ENCODE data around the gene EBI3.
"Not testable (repeated sequence)": the region's sequence is repeated elsewhere in the genome, so short reads cannot be mapped to it uniquely, and the experiment has no call there.

The EBI3 gene

DNA sequence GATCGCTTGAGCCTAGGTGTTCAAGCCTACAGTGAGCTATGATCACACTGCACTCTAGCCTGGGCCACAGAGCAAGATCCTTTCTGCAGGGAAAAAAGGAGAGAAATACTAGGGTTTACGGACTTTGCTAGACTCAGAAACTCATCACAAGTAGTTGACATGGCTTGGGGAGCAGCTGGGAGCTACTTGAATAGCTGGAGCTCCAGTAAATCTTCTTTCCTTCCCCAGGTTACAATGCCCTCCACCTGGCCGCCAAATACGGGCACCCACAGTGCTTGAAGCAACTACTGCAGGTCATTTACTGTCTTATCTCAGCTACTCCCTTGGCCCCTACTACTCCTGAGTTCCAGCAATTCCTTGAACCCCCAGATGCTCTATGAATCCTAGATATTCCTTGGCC is 27.5 kb upstream of the EBI3 start:
- no peak for DNase-seq

DNA sequence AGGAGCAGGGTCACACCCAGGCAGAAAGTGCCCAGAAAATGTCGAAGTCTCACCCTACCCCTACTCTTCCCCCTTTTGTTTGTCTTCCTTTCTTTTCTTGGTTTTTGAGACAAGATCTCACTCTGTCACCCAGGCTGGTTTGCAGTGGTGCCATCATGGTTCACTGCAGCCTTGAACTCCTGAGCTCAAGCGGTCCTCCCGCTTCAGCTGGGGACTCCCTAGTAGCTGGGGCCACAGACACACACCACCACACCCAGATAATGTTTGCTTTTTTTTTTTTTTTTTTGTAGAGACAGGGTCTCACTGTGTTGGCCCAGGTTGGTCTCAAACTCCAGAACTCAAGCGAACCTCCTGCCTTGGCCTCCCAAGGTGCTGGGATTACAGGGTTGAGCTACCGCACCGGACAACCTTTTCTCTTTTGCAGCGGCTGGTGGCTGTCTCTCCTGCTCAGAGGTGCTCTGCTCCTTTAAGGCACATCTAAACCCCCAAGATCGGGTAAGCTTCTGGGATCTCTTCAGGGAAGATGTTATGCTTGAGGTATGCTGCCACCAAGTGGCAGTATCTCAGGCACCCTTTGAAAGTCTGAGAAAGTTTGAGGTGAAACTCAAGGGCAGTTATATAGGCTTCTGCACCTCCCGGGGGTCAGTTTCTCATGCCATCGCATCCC is 22.4 kb upstream of the EBI3 start:
- peak; percentile 75 for DNase-seq

DNA sequence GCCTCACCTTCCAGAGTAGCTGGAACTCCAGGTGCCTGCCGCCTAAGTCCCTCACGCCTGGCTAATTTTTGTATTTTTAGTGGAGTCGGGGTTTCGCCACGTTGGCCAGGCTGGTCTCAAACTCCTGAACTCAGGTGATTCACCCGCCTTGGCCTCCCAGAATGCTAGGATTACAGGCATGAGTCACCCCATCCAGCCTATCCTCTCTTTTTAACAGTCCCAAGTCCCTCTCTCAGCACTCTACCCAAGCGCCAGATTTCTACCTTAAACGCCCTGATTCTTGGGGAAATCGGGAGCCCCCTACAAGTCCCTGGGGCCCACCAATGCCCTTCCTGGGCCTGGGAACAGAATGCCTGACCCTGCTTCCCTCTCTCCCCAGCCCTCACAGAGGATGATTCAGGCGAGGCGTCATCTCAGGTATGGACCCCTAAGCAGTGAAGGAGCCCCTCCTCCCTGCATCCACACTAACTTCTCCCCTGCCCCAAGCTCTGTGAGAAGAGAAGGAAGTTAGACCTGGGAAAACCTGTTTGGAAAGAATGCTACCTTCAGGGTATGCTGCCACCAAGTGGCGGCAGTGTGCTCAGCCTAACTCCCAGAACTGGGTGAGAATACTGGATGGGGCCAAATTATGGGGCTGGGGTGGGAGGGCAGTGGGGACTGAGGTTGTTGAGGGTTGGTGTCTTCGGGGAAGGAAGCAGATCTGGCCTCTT is 20.8 kb upstream of the EBI3 start:
- peak; percentile 64 for DNase-seq

DNA sequence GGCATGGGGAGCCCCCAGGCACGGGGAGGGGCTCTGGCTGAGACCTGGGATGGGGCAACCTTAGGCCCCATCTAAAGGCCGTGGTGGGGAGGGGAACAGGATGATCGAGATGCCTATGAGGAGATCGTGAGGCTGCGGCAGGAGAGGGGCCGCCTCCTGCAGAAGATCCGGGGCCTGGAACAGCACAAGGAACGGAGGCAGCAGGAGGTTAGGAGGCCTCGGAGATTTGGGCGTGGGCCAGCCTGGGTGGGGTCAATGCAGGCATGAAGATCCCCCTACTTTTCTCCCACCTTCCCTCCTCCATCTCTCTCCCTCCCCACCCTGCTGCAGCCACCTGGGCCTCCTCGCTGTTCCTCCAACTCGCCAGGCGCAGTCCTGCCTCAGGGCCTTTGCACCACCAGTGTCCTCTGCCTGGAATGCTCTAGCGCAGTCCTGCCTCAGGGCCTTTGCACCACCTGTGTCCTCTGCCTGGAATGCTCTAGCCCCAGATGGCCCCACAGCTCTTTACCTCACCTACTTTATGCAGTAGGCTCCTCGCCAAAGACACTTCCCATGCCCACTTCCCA is 19.1 kb upstream of the EBI3 start:
- no peak for DNase-seq

DNA sequence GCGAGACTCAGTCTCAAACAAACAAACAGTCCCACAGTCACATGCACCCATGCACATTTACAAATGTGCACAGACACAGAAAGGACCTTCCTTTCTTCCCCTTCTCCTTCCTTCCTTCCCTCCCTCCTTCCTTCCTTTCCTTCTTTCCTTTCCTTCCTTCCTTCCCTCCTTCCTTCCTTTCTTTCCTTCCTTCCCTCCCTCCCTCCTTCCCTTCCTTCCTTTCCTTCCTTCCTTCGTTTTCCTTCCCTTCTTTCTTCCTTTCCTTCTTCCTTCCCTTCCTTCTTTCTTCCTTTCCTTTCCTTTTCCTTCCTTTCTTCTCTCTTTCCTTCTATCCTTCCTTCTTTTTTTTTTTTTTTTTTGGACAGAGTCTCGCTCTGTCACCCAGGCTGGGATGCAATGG is 16.2 kb upstream of the EBI3 start:
- no peak for DNase-seq

DNA sequence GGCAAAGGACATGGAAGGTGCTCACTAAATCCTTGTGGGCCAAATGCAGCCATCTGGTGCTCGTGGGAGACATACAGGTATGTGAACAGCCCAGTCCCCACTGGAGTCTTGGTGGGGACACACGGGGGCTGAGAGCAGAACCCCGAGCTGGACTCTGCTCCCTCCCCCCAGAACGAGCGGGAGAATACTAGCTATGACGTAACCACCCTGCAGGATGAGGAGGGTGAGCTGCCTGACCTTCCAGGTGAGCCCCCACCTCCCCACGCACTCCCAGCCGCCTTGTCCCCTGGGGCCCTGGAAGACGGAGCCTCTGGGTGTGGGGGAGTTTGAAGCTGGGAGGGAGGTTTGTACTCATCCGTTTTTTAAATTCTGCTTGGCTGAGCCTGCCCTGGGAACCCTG is 13.5 kb upstream of the EBI3 start:
- DNase-seq, result no peak

DNA sequence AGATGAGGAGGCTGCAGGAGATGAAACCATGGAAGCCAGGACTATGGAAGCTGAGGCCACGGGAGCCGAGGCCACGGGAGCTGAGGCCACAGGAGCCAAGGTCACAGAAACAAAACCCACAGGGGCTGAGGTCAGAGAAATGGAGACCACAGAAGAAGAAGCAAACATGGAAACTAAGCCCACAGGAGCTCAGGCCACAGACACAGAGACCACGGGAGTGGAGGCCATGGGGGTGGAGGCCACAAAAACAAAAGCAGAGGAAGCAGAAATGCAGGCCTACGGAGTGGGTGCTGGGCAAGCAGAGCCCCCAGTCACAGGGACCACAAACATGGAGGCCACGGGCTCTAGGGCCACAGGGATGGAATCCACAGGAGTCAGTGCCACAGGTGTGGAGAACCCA is 12.5 kb upstream of the EBI3 start:
- no peak for DNase-seq

DNA sequence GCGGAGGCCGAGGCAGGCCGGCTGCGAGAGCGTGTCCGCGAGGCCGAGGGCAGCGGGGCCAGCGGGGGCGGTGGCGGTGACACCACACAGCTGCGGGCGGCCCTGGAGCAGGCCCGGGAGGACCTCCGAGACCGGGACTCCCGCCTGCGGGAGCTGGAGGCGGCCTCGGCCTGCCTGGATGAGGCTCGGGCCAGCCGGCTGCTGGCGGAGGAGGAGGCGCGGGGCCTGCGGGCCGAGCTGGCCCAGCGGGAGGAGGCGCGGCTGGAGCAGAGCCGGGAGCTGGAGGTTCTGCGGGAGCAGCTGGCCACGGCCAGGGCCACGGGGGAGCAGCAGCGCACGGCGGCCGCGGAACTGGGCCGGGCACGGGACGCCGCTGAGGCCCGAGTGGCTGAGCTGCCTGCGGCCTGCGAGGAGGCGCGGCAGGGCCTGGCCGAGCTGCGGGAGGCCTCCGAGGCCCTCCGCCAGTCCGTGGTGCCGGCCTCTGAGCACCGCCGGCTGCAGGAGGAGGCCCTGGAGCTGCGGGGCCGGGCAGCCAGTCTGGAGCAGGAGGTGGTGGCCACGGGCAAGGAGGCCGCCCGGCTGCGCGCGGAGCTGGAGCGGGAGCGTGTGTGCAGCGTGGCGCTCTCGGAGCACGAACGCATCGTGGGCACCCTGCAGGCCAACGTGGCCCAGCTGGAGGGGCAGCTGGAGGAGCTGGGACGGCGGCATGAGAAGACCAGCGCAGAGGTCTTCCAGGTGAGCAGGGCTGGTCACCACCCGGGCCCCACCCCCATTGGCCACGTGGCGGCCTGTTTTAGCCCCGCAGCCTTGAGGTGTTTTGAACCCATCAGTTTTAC is 11.7 kb upstream of the EBI3 start:
- DNase-seq, result no peak

DNA sequence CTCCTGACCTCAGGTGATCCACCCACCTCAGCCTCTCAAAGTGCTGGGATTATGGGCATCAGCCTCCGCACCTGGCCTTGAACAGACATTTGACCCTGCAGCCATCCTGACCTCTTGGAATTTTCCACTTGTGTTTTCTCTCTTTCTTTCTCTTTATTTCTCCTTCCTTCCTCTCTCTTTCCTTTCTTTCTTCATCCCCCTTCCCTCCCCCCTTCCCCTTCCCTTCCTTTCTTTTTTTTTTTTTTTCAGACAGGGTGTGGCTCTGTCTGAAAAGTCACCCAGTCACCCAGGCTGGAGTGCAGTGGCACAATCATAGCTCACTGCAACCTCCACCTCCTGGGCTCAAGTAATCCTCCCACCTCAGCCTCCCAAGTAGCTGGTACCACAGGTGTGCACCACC is 10.8 kb upstream of the EBI3 start:
- DNase-seq, result not testable (repeated sequence)

DNA sequence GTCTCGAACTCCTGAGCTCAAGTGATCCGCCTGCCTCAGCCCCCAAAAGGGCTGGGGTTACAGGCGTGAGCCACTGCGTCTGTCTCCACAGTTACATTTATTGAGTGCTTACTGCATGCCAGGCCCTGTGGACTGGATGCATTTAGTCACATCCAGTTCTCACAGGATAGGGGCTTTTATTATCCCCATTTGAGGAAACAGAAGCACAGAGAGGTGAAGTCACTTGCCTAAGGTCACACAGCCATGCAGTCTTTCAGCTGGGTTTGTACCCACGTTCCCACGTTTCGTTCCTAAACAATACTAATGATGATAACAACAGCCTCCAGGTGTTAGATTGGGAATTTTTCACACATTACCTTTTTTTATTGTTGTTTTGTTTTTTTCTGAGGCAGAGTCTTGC is 9.1 kb upstream of the EBI3 start:
- DNase-seq, result no peak

DNA sequence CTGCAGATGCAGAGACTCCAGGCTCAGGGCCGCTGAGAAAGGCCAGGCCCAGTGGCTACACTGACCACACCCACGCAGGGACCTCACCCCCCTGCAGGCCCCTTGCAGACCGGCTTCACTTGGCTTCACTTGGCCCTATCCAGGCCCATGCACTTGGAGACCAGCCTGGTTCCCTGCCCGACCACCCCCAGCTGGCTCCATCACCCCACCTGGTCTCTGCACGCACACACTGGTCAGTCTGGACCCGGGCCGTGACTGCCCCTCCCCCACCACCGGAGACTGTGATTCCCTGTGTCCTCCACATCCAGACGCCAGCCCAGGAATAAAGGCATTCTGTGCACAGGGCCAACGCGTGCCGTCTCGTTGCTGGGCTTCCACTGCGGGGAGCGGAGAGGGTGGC is 4.9 kb upstream of the EBI3 start:
- no peak for DNase-seq

DNA sequence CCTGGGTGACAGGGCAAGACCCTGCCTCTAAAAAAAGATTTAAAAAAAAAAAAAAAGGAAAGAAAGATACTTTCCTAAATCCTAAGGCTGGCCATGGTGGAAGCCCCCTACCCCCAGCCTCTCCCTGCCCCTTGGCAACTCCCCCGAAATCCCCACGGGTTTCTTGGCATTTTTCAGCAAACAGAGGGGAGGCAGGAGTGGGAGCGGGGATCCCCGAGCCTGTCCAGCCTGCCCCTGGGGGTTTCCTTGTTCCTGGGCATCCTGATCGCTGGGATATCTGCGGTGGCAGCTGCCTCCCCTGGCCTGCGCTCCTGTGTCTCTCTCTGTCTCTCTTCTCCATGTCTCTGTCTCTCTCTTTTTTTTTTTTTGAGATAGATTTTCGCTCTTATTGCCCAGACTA is 3.4 kb upstream of the EBI3 start:
- no peak for DNase-seq

DNA sequence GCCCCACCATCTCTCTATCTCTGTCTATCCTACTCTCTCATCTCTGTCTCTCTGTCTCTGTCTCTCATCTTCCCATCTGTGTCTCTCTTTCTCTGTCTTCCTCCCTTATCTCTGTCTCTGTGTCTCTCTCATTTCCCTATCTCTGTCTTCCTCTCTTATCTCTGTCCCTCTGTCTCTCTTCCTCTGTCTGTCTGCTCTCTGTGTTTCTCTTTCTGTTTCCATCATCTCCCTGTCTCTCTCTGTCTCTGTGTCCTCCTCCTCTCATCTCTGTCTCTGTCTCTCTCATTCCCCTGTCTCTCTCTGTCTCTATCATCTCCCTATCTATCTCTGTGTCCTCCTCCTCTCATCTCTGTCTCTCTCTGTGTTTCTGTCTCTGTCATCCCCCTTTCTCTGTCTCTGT is 1.6 kb upstream of the EBI3 start:
- no peak for DNase-seq

DNA sequence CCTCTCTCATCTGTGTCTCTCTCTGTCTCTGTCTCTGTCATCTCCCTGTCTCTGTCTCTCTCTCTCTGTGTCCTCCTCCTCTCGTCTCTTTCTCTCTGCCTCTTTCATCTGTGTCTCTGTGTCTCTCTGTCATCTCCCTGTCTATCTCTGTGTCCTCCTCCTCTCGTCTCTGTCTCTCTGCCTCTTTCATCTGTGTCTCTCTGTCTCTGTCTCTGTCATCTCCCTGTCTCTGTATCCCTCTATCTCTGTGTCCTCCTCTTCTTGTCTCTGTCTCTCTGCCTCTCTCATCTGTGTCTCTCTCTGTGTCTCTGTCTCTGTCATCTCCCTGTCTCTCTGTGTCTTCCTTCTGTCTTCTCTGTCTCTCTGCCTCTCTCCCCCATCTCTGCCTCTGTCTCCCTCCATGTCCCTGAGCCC is 551 bp upstream of the EBI3 start:
- DNase-seq, result no peak

DNA sequence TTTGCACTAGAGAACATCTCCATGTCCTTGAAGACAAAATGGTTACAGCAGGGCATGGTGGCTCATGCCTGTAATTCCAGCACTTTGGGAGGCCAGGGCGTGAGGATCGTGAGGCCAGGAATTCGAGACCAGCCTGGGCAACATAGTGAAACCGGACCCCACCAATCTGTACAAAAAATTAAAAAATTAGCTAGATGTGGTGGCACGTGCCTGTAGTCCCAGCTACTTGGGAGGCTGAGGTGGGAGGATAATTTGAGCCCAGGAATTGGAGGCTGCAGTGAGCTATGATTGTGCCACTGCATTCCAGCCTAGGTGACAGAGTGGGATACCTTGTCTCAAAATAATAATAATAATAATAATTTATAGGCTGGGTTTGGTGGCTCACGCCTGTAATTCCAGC is 914 bp downstream of the EBI3 start:
- not testable (repeated sequence) for DNase-seq

DNA sequence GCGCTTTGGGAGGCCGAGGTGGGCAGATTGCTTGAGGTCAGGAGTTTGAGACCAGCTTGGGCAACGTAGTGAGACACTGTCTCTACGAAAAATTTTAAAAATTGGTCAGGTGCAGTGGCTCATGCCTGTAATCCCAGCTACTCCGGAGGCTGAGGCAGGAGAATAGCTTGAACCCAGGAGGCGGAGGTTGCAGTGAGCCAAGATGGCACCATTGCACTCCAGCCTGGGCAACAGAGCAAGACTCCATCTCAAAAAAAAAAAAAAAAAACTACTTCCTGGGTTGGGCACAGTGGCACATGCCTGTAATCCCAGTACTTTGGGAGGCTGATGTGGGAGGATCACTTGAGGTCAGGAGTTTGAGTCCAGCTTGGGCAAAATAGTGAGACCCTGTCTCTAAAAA is 2.2 kb downstream of the EBI3 start:
- DNase-seq, result not testable (repeated sequence)

DNA sequence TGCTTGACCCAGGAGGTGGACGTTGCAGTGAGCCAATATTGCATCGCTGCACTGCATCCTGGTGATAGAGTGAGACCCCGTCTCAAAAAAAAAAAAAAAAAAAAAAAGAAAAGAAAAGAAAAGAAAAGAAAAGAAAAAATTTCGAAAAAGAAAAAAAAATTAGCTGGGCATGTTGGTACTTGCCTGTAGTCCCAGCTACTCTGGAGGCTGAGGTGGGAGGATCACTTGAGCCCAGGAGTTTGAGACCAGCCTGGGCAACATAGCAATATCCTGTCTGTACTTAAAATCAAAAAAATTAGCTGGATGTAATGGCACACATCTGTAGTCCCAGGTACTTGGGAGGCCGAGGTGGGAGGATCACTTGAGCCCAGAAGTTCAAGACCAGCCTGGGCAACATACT is 2.8 kb downstream of the EBI3 start:
- DNase-seq, result not testable (repeated sequence)

DNA sequence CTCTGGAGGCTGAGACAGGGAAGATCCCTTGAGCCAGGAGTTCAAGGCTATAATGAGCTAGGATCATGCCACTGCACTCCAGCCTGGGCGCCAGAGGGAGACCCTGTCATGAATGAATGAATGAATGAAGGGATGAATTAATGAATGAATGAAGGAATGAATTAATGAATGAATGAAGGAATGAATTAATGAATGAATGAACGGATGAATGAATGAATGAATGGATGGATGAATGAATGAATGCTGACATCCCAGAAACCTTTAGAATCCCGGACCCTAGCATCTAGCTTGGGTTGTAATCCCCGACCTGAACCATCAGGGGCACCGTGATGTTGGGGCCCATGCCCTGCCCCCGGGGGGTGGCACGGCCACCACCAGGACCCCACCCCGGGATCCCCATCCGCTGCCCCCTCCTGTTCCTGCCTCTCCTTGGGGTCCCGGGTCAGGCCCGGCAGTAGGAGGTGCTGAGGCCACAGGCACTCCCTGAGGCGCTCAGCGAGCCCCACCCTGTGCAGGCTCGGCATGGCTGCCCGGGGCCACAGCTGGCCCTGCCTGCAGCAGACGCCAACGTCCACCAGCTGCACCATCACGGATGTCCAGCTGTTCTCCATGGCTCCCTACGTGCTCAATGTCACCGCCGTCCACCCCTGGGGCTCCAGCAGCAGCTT is 3.4 kb downstream of the EBI3 start:
- DNase-seq, result no peak

DNA sequence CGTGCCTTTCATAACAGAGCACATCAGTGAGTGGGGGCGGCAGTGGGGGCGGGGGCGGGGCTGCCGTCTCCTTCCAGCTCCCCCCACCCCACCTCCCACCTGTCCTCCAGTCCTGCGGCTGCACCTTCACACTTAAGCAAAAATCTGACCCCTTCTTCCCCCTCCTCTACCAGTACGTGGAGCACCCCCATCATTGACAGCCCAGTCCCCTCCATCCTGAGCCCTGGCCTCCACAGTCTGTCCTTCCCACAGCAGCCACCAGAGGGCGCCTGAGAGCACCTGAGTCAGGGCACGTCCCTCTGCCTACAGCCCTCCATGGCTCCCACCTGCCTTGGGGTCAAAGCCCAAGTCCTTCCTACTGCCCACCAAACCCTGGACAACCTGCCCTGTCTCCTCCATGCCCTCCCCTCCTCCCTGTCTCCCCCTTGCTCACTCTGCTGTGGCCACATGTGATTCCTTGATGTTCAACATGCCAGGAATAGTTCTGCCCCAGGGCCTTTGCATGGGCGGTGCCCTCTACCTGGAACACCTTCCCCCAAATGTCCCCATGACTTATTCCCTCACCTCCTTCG is 4.0 kb downstream of the EBI3 start:
- peak; percentile 60 for DNase-seq

DNA sequence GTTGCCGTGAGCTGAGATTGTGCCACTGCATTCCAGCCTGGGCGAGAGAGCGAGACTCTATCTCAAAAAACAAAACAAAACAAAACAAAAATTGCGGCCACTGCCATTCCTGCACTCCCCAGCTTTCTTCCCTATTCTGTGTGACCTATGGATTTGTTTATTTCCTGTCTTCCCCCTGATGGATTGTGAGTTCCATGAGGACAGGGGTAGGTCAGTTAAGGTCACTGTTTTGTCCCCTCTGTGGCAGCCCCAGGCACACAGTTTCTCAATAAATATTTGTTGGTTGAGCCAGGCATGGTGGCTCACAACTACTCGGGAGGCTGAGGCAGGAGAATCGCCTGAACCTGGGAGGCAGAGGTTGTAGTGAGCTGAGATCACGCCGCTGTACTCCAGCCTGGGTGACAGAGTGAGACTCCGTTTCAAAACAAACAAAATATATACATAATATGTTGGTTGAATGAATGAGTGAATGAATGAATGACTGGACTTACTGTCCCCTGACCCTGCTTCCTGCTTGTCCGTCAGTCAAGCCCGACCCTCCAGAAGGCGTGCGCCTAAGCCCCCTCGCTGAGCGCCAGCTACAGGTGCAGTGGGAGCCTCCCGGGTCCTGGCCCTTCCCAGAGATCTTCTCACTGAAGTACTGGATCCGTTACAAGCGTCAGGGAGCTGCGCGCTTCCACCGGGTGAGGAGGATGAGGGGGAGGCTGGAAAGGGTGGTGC is 5.0 kb downstream of the EBI3 start:
- no peak for DNase-seq

DNA sequence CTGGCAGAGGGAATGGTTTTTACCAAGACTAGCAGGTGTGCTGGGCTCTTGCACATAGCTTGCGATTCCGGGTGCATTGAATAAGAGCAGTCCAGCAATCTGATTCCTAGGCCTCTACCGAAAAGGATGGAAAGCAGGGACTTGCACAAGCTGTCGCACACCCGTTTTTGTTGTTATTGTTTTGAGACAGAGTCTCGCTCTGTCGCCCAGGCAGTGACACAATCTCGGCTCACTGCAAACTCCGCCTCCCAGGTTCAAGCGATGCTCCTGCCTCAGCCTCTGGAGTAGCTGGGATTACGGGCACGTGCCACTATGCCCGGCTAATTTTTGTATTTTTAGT is 5.5 kb downstream of the EBI3 start:
- DNase-seq, result no peak

DNA sequence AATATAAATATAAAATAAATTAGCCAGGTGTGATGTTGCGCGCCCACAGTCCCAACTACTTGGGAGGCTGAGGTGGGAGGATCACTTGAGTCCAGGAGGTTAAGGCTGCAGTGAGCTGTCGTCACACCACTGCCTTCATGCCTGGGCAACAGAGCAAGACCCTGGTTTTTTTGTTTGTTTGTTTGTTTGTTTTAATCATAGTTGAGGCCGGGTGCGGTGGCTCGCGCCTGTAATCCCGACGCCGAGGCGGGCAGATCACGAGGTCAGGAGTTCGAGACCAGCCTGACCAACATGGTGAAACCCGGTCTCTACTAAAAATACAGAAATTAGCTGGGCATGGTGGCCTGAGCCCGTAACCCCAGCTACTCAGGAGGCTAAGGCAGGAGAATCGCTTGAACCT is 8.2 kb downstream of the EBI3 start:
- DNase-seq, result not testable (repeated sequence)

All from hematopoietic multipotent progenitor cell treated with erythropoietin and hydrocortisone succinate and interleukin-3 and kit ligand, for 6 days (in vitro differentiated cells).